Measurements from ENCODE around the gene OBP2A.

DNA sequence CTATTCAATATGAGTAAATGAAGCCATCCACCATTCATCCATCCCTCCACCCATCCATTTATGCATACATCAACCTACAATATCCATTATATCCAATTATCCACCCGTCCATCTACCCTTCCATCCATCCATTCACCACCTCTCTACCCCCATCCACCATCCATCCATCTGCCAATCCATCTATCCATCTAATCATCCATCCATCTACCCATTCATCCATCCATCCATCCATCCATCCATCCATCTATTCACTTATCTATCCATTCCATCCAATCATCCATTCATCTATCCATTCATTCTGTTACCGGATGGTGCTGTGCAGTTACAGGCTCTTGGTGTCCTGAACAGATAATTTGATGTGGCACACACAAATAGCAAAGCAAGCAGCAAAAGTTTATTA lies 26.3 kb downstream of the OBP2A start:
- TF ChIP-seq SUZ12 (IDR thresholded peaks at IDR 0.05; ENCODE audit: extremely low read depth, insufficient read depth, insufficient read length) = no peak
- no peak for TF ChIP-seq YY1 (IDR thresholded peaks at IDR 0.05; ENCODE audit: insufficient read depth, insufficient read length)
- no peak for TF ChIP-seq ZNF274 (IDR thresholded peaks at IDR 0.05; ENCODE audit: low read depth, low read length)
